Fibroblast of skin of scalp (primary cell): ENCODE data around the gene ABCC2.
"Not testable (repeated sequence)": the region's sequence is repeated elsewhere in the genome, so short reads cannot be mapped to it uniquely, and the experiment has no call there.

Experiments
- DNase-seq: peaks from one replicate; pipeline ENCODE4 v3.0.0-alpha.2; 2013

Gene ABCC2

GRCh38 chr10:99855479-99856071 is 73.1 kb downstream of the ABCC2 start:
- DNase-seq, result no peak

DNA sequence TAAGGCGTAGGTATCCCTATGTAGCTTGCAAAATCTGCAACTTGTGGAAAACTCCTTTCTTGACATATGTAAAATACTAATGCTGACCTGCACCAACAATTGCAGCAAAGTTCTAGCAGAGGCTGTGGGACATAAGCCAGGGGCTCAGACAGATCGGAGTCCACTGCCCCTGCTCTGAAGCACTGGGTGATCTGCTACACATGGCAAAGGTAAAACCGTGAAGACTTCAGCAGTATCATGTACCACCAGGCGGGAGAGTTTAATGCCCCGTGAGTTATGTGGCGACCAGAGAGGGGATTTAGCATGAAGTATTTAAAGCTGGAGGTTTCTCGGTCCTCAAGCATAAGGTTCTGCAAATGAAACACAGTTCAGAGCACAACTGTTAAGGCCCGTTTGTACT is 76.4 kb downstream of the ABCC2 start:
- no peak for DNase-seq

- DNase-seq, result no peak
These were observed 77.1 kb downstream of the ABCC2 start for GRCh38 chr10:99859585-99859984.

DNA sequence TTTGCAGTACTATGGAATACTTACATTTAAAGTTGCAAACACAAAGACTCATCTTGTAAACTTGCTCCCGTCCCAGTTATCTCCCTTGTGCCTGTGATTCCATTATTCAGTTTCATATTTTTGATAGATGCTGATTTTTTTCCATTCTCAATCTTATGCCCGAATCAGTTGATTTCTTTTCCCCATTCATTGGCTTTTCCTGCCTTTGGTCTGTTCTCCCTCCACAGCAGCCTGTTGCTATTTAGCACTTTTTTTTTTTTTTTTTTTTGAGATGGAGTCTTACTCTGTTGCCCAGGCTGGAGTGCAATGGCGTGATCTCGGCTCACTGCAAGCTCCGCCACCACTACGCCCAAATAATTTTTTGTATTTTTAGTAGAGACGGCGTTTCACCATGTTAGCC is 78.0 kb downstream of the ABCC2 start:
- DNase-seq, result no peak

DNA sequence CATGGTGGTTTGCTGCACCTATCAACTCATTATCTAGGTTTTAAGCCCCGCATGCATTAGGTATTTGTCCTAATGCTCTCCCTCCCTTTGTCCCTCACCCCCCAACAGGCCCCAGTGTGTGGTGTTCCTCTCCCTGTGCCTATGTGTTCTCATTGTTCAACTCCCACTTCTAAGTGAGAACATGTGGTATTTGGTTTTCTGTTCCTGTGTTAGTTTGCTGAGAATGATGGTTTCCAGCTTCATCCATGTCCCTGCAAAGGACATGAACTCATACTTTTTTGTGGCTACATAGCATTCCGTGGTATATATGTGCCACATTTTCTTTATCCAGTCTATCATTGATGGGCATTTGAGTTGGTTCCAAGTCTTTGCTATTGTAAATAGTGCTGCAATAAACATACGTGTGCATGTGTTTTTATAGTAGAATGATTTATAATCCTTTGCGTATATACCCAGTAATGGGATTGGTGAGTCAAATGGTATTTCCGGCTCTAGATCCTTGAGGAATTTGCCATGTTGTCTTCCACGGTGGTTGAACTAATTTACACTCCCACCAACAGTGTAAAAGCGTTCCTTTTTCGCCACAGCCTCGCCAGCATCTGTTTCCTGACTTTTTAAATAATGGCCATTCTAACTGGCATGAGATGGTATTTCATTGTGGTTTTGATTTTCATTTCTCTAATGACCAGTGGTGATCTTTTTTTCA is 81.2 kb downstream of the ABCC2 start:
- peak; percentile 81 for DNase-seq

DNA sequence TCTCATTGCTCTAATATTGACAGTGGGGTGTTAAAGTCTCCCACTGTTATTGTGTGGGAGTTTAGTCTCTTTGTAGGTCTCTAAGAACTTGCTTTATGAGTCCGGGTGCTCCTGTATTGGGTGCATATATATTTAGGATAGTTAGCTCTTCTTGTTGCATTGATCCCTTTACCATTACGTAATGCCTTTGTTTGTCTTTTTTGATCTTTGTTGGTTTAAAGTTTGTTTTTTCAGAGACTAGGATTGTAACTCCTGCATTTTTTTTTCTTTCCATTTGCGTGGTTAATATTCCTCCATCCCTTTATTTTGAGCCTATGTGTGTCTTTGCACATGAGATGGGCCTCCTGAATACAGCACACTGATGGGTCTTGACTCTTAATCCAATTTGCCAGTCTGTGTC is 84.8 kb downstream of the ABCC2 start:
- DNase-seq, result not testable (repeated sequence)

GRCh38 chr10:99869581-99870122 is 87.2 kb downstream of the ABCC2 start:
- no peak for DNase-seq

- no peak for DNase-seq
These were observed 87.8 kb downstream of the ABCC2 start for GRCh38 chr10:99870123-99870730.

GRCh38 chr10:99872367-99873162 is 90.1 kb downstream of the ABCC2 start:
- DNase-seq, result peak; percentile 11

DNA sequence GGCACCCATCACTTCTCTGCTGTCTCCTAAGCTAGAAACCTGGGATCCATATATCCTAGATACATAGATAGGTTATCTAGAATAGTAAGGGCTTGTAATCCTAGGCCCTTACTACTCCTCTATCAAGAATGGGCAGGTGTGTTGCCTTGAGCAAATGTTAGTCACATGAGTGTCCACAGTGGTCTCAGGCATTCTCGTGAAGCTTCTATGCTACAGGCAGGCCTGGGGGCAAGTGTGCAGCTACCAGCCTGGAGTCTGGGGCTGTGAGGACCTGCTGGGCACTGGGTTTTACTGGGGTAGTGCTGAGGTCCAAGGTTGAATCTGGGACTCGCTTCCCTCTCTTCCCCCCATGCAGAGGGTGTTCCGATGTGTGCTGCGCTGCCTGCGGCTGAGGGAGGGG is 91.4 kb downstream of the ABCC2 start:
- DNase-seq, result no peak

DNA sequence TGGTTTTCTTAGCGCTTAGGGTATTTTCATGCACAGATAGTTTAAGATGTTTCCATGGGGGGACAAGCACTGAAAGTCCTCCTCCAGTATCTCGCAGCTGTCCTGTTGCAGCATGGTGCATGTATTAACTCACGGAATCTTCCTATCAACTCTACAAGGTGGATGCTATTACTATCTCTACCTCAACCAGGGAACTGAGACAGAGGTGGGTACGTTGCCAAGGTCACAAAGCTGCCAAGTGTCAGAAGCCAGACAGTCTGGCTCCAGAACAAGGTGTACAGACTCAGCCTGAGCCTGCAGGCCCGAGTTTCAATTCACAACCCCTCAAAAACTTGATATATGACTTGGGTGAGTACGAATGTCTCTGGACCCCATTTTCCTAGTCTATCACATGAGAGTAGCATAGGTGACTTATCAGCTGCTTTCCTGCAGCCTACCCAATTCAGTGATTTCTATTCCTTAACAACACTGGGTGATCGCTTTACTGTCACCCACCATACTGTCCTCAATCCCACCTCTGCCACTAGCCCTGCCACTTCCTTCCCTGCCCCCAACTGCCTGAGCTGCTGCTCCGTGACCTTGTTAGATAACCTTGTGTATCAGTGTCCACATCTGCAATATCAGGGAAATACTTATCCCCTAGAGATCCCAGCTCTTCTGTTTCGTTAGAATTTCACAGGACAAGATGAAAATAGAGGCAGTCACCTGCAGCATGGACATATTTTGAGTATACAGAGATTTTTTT is 92.1 kb downstream of the ABCC2 start:
- no peak for DNase-seq

DNA sequence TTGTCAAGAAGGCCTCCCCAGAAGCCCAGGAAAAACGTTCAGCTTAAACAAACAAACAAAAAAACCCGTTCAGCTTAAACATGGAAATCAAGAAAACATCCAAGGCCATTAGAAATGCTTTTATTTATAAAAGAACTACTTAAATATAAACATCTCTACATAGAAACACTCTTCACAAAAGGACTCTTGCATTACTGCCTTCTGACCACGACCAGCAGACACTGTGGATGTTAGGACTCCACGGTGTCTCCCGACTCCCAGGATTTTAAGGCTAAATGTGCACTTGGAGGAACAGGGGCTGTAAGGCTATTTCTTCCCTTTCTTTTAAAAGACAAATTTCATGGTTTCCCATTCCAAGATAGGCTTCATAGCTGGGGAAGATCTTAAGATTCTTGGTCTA is 93.0 kb downstream of the ABCC2 start:
- no peak for DNase-seq

- DNase-seq, result no peak
These were observed 97.8 kb downstream of the ABCC2 start for GRCh38 chr10:99880080-99880835.

DNA sequence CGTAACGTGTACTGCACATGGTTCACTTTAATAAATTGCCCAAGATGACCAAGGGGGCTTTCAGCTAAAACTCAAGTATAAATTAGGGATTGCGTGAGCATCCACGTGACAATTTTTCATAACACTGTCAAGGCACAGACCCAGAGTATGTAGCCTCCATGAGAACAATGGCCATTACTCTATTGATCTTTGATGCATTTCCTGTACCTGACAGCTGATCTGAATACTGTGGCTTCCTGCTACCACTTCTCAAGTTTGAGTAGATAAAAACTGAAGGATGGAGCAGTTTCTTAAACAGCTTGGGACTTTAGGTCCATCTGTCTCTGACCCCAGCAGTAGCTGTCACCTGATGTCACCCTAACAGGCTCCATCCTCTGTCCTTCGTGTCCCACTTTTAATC is 98.9 kb downstream of the ABCC2 start:
- no peak for DNase-seq

GRCh38 chr10:99883523-99883922 is 101.1 kb downstream of the ABCC2 start:
- no peak for DNase-seq

DNA sequence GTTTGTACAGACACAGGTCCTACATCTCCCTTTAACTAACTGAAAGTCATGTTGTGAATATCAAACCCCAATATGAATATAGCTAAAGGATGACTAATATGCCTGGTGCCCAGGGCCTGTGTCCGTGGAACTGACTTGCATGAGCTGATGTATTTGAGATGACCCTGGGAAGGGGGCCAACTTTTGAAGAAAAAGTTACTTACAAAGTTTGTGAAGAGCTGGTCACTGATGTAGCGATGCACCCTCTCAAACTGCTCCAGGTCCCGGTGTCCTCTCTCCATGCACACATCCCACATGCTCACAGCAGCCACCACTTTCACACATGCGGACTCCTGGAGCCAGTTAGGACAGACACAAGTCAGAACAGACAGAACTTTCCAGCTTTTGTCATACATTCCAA is 106.2 kb downstream of the ABCC2 start:
- peak; percentile 36 for DNase-seq

- no peak for DNase-seq
These were observed 112.2 kb downstream of the ABCC2 start for GRCh38 chr10:99894613-99895012.

DNA sequence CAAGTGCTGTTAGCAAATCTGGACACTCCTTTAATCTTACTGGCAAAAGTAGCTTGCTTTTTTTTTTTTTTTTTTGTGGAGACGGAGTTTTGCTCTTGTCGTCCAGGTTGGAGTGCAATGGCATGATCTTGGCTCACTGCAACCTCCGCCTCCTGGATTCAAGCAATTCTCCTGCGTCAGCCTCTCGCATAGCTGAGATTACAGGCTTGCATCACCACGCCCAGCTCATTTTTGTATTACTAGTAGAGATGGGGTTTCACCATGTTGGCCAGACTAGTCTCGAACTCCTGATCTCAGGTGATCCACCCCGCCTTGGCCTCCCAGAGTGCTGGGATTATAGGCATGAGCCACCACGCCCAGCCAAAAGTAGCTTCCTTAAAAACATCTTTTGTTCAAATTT is 112.6 kb downstream of the ABCC2 start:
- DNase-seq, result not testable (repeated sequence)

DNA sequence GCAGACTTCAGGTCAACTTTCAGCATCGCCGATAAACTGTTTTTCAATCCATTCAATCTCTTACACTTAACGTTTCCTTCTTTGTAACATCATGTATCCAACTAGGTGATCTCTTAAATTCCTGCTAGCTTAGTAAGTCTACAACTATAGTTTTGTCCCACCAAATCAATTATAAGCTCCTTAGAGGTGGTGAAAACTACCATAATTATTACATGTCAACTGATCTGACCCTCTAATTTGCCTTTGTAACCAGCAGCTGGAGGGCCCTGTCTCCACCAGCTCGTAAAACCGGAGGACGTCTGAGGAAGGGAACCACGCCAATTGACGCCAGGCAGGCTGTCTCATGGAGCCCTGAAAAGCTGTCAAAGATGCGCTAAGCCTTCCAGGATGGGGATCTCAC is 113.4 kb downstream of the ABCC2 start:
- DNase-seq, result no peak
